Smooth muscle cell (in vitro differentiated cells): ENCODE measurements around the gene LRP1B. TPM values are rescaled to one million over a fixed set of nuclear protein-coding genes. Genes with fewer than 3 reads are reported as not detected.

Source experiments
- DNase-seq: peaks from one replicate; lab custom pipeline; 2025; ENCODE audit not compliant: unreplicated experiment; lab: John Stamatoyannopoulos, UW
- H2AFZ ChIP-seq: fragments of 200-600 bp; sonication (generic); 2 replicates; pipeline ENCODE4 v1.6.0; 2016; ENCODE audit warnings: antibody characterized with exemption, low read depth, mild to moderate bottlenecking
- H3F3A ChIP-seq: fragments of 200-600 bp; sonication (generic); 2 replicates; pipeline ENCODE4 v1.6.0; 2017; ENCODE audit warnings: antibody characterized with exemption, low read depth
- H3K27ac ChIP-seq: fragments of 200-600 bp; sonication (generic); 2 replicates; pipeline ENCODE4 v1.5.1; 2016; ENCODE audit warnings: low read depth, mild to moderate bottlenecking
- H3K27me3 ChIP-seq: fragments of 200-600 bp; sonication (generic); 2 replicates; pipeline ENCODE4 v1.6.1; 2016; ENCODE audit warnings: low read depth, mild to moderate bottlenecking
- H3K36me3 ChIP-seq: fragments of 200-600 bp; sonication (generic); 2 replicates; pipeline ENCODE4 v1.5.1; 2016; ENCODE audit warnings: low read depth
- H3K4me1 ChIP-seq: fragments of 200-600 bp; sonication (generic); 2 replicates; pipeline ENCODE4 v1.5.1; 2016; ENCODE audit warnings: low read depth
- H3K4me2 ChIP-seq: fragments of 200-600 bp; sonication (generic); 2 replicates; pipeline ENCODE4 v1.6.0; 2016; ENCODE audit warnings: mild to moderate bottlenecking
- H3K4me3 ChIP-seq: fragments of 200-600 bp; sonication (generic); 2 replicates; pipeline ENCODE4 v1.5.1; 2016; ENCODE audit warnings: mild to moderate bottlenecking
- H3K79me2 ChIP-seq: fragments of 200-600 bp; sonication (generic); 2 replicates; pipeline ENCODE4 v1.6.0; 2016; ENCODE audit warnings: low read depth, mild to moderate bottlenecking
- H3K9ac ChIP-seq: fragments of 200-600 bp; sonication (generic); 2 replicates; pipeline ENCODE4 v1.6.0; 2016; ENCODE audit warnings: low read depth
- H3K9me3 ChIP-seq: fragments of 200-600 bp; sonication (generic); replicated peaks from 2 replicates; pipeline ENCODE4 v1.5.1; 2016; ENCODE audit warnings: low read depth
- H4K20me1 ChIP-seq: fragments of 200-600 bp; sonication (generic); 2 replicates; pipeline ENCODE4 v1.6.0; 2016; ENCODE audit warnings: low read depth
- CTCF ChIP-seq: fragments of 200-600 bp; sonication (generic); IDR thresholded peaks from 2 replicates; pipeline ENCODE4 v1.5.1; 2017; ENCODE audit warnings: borderline replicate concordance, mild to moderate bottlenecking, antibody characterized with exemption; ENCODE audit not compliant: insufficient read depth, poor library complexity, severe bottlenecking
- WGBS: methylation state at CpG from one replicate; pipeline ENCODE4 v1.1.7; 2016; ENCODE audit warnings: low lambda C conversion rate; 5-methylcytosine and 5-hydroxymethylcytosine counted together
- polyA plus RNA-seq: library from polyadenylated mRNA; unstranded; fragments of >200 nt; fragmentation: Nextera tagmentation; extraction: Ambion mirVana; gene quantifications from 2 replicates; pipeline ENCODE4 v1.2.1, GENCODE V29; 2016
- total RNA-seq: library from RNA; depleted of rRNA; stranded (reverse); fragments of >200 nt; gene quantifications from 2 replicates; pipeline ENCODE4 v1.2.3, GENCODE V29; 2014

LRP1B gene
- total and polyA plus RNA-seq, 2 experiments from 2014 or later, result 0.08 to 2.9 TPM

- DNase-seq, result no peak
- Histone ChIP-seq H3K9ac (no peak overlapping the region), H3K4me3 (no peak overlapping the region), H3K36me3 (no peaks in the 10 kb centered on the region), H3K4me1 (no peaks in the 10 kb centered on the region), H2AFZ (no peak overlapping the region), H3K9me3 (no peaks in the 10 kb centered on the region), H3K79me2 (no peaks in the 10 kb centered on the region), H3F3A (no peaks in the 10 kb centered on the region), H3K4me2 (no peak overlapping the region), H4K20me1 (no peaks in the 10 kb centered on the region), H3K27me3 (no peaks in the 10 kb centered on the region), H3K27ac (no peak overlapping the region)
- no peak for TF ChIP-seq CTCF
- 95% methylated on average over 3 of the region's 3 CpGs for WGBS
Measured at GRCh38 chr2:140865837-140866236, 1265.0 kb downstream of the LRP1B start.

- Histone ChIP-seq H3K27ac (no peak overlapping the region), H3K9ac (no peak overlapping the region), H3K4me1 (no peaks in the 10 kb centered on the region), H3K4me3 (no peak overlapping the region), H3F3A (no peaks in the 10 kb centered on the region), H2AFZ (no peak overlapping the region), H3K4me2 (no peak overlapping the region), H3K79me2 (no peaks in the 10 kb centered on the region), H3K9me3 (no peaks in the 10 kb centered on the region), H4K20me1 (no peaks in the 10 kb centered on the region), H3K27me3 (no peaks in the 10 kb centered on the region), H3K36me3 (no peaks in the 10 kb centered on the region)
- no peak for DNase-seq
- 43% methylated on average over 2 of the region's 2 CpGs for WGBS
- peak; percentile 56 for TF ChIP-seq CTCF
Measured at GRCh38 chr2:140863713-140864112, 1267.1 kb downstream of the LRP1B start.

- Histone ChIP-seq H4K20me1 (no peaks in the 10 kb centered on the region), H3K27me3 (no peaks in the 10 kb centered on the region), H3K9ac (no peak overlapping the region), H3K4me2 (no peak overlapping the region), H3K27ac (no peak overlapping the region), H3K4me1 (no peaks in the 10 kb centered on the region), H3K4me3 (no peak overlapping the region), H3K9me3 (no peaks in the 10 kb centered on the region), H2AFZ (peak overlapping the region; percentile 26), H3F3A (no peaks in the 10 kb centered on the region), H3K36me3 (no peaks in the 10 kb centered on the region), H3K79me2 (no peaks in the 10 kb centered on the region)
- TF ChIP-seq CTCF, result no peak
- DNase-seq, result no peak
- 43% methylated on average over 2 of the region's 2 CpGs for WGBS
Measured at GRCh38 chr2:140862181-140862580, 1268.6 kb downstream of the LRP1B start.

GRCh38 chr2:140861666-140862065 is 1269.2 kb downstream of the LRP1B start:
- Histone ChIP-seq H3F3A (no peaks in the 10 kb centered on the region), H4K20me1 (no peaks in the 10 kb centered on the region), H3K4me3 (no peak overlapping the region), H3K27ac (no peak overlapping the region), H3K79me2 (no peaks in the 10 kb centered on the region), H3K9me3 (no peaks in the 10 kb centered on the region), H2AFZ (no peak overlapping the region), H3K36me3 (no peaks in the 10 kb centered on the region), H3K9ac (no peak overlapping the region), H3K27me3 (no peaks in the 10 kb centered on the region), H3K4me2 (no peak overlapping the region), H3K4me1 (no peaks in the 10 kb centered on the region)
- TF ChIP-seq CTCF, result no peak
- WGBS, result 90% methylated on average over 3 of the region's 3 CpGs
- DNase-seq, result no peak
